ENCODE measurements around the gene PSMB3. TPM values are rescaled to one million over a fixed set of nuclear protein-coding genes. Genes with fewer than 3 reads are reported as not detected.
"Not testable (repeated sequence)": the region's sequence is repeated elsewhere in the genome, so short reads cannot be mapped to it uniquely, and the experiment has no call there.

PSMB3 gene
- total RNA-seq, 1 donor from 2014 or later = 284 TPM

GRCh38 chr17:38747463-38748148 is 4.9 kb upstream of the PSMB3 start:
- intact Hi-C loops (cut with micrococcal nuclease) = no loop called here

GRCh38 chr17:38748149-38748891 is 4.2 kb upstream of the PSMB3 start, which contains the start of gene PCGF2:
Gene PCGF2, minus strand, starts transcription at chr17:38748336. Its CDS starts 7,934 bp downstream, at chr17:38740402.
- intact Hi-C loops (cut with micrococcal nuclease) = no loop called here

GRCh38 chr17:38748892-38749222 is 3.7 kb upstream of the PSMB3 start:
- intact Hi-C loops (cut with micrococcal nuclease) = no loop called here

GRCh38 chr17:38749223-38750043 is 3.1 kb upstream of the PSMB3 start:
- intact Hi-C loops (cut with micrococcal nuclease) = loop anchor here (5.0 kb wide), 2 partner anchors 192 to 703 kb away; partner anchors contain the start of gene MED1

GRCh38 chr17:38750044-38750311 is 2.6 kb upstream of the PSMB3 start:
- intact Hi-C loops (cut with micrococcal nuclease) = loop anchor here (5.0 kb wide), 2 partner anchors 193 to 702 kb away; partner anchors contain the start of gene MED1

GRCh38 chr17:38750312-38751121 is 2.0 kb upstream of the PSMB3 start:
- intact Hi-C loops (cut with micrococcal nuclease) = loop anchor here (1.0 to 5.0 kb wide), 4 partner anchors 75 to 702 kb away; partner anchors contain the start of gene MED1

- intact Hi-C loops (cut with micrococcal nuclease) = loop anchor here (1.0 to 5.0 kb wide), 4 partner anchors 76 to 701 kb away; partner anchors contain the start of gene MED1
These were observed 1.3 kb upstream of the PSMB3 start for GRCh38 chr17:38751144-38751807.

- intact Hi-C loops (cut with micrococcal nuclease) = loop anchor here (1.0 to 5.0 kb wide), 9 partner anchors 23 to 700 kb away; partner anchors contain the start of genes CWC25, MED1 and PIP4K2B
These were observed 683 bp upstream of the PSMB3 start for GRCh38 chr17:38751808-38752307.

- intact Hi-C loops (cut with micrococcal nuclease) = loop anchor here (2.0 to 5.0 kb wide), 4 partner anchors 24 to 699 kb away; partner anchors contain the start of genes CWC25 and MED1
These were observed 548 bp downstream of the PSMB3 start for GRCh38 chr17:38753071-38753506.

- intact Hi-C loops (cut with micrococcal nuclease) = no loop called here
These were observed 9.1 kb downstream of the PSMB3 start for GRCh38 chr17:38761612-38762011.

GRCh38 chr17:38762231-38762630 is 9.7 kb downstream of the PSMB3 start:
- intact Hi-C loops (cut with micrococcal nuclease) = no loop called here

- intact Hi-C loops (cut with micrococcal nuclease) = no loop called here
These were observed 13.8 kb downstream of the PSMB3 start for GRCh38 chr17:38766341-38766740.

GRCh38 chr17:38768417-38768816 is 15.9 kb downstream of the PSMB3 start:
- intact Hi-C loops (cut with micrococcal nuclease) = no loop called here

- intact Hi-C loops (cut with micrococcal nuclease) = no loop called here
These were observed 20.7 kb downstream of the PSMB3 start for GRCh38 chr17:38773258-38773657.

GRCh38 chr17:38777641-38778250 is 25.2 kb downstream of the PSMB3 start:
- intact Hi-C loops (cut with micrococcal nuclease) = no loop called here

- intact Hi-C loops (cut with micrococcal nuclease) = no loop called here
These were observed 27.6 kb downstream of the PSMB3 start for GRCh38 chr17:38779965-38780752.

- intact Hi-C loops (cut with micrococcal nuclease) = no loop called here
These were observed 30.7 kb downstream of the PSMB3 start for GRCh38 chr17:38783227-38783626.

- intact Hi-C loops (cut with micrococcal nuclease) = no loop called here
These were observed 33.8 kb downstream of the PSMB3 start for GRCh38 chr17:38786372-38786771.

- intact Hi-C loops (cut with micrococcal nuclease) = not testable (repeated sequence)
These were observed 35.5 kb downstream of the PSMB3 start for GRCh38 chr17:38787999-38788398.

Measured in T-helper 2 cell treated with Interferon-gamma antibody and Interleukin-4, amounts not matched to agents 100 ng/mL and 5 ng/mL, for 36 hours (primary cell).